ENCODE data around the gene PLCXD1. TPM values are rescaled to one million over a fixed set of nuclear protein-coding genes. Genes with fewer than 3 reads are reported as not detected.

PLCXD1 gene
- total and polyA plus RNA-seq, 7 donors: 2.5 to 29.8 (median 5.1) TPM

DNA sequence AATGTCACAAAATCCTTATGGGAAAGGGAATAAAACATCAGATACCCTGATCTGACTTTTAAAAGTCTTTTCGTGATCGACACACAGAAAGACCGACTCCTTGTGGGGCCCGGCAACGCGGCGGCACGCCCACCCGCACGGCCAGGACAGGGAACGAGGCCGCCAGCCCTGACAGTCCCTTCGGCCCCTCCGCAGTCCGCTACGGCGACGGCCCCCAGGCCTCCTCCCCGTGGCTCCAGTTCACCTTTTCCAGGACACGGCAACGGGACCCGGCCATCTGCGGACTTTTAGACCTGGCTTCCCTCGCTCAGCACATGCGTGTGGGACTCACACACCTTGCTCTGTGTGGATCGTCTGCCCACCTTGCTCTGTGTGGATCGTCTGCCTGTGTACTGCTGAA lies 71.0 kb downstream of the PLCXD1 start:
- no peaks in the 10 kb centered on the region for H3K9me3 ChIP-seq
- intact Hi-C loops (cut with DNase I): no loop called here
- TF ChIP-seq POLR2A (IDR thresholded peaks at IDR 0.05): no peak
- no peak for TF ChIP-seq POLR2AphosphoS5 (IDR thresholded peaks at IDR 0.05)
- no peak for TF ChIP-seq EP300 (IDR thresholded peaks at IDR 0.05)
- TF ChIP-seq, protein P1, sequence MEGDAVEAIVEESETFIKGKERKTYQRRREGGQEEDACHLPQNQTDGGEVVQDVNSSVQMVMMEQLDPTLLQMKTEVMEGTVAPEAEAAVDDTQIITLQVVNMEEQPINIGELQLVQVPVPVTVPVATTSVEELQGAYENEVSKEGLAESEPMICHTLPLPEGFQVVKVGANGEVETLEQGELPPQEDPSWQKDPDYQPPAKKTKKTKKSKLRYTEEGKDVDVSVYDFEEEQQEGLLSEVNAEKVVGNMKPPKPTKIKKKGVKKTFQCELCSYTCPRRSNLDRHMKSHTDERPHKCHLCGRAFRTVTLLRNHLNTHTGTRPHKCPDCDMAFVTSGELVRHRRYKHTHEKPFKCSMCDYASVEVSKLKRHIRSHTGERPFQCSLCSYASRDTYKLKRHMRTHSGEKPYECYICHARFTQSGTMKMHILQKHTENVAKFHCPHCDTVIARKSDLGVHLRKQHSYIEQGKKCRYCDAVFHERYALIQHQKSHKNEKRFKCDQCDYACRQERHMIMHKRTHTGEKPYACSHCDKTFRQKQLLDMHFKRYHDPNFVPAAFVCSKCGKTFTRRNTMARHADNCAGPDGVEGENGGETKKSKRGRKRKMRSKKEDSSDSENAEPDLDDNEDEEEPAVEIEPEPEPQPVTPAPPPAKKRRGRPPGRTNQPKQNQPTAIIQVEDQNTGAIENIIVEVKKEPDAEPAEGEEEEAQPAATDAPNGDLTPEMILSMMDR (IDR thresholded peaks at IDR 0.05): no peak
- WGBS, 2 donors: 96 to 97% methylated on average over 27 of the region's 27 CpGs
- no peak for DNase-seq
- H3K4me1 ChIP-seq: no peaks in the 10 kb centered on the region
- H3K27ac ChIP-seq: no peak overlapping the region
- H3K36me3 ChIP-seq: no peaks in the 10 kb centered on the region
- no peaks in the 10 kb centered on the region for H3K27me3 ChIP-seq
- no peak overlapping the region for H3K4me3 ChIP-seq

DNA sequence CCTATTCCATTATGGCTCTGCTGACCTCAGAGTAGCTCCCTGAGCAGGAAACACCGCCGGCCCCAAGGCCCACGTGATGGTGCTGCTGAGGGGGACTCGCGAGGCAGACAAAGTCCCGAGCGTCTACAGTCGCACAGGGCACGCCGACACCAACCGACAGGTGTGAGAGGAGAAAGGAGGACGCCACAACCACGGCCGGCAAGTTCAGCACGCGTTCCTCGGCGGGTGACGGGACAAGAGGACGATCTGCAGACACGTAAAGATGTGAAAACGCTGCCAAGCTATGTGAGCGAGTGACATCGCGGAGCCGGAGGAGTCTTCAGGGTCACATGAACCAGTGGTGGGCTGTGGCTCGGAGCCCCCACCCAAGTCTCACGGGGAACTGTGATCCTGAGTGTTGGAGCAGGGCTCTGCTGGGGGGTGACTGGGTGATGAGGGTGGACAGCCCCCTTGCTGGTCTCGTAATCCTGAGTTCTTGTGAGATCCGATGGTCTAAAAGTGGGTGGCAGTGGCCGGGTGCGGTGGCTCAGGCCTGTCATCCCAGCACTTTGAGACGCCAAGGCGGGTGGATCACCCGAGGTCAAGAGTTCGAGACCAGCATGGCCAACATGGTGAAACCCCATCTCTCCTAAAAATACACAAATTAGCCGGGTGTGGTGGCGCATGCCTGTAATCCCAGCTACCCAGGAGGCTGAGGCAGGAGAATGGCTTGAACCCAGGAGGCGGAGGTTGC lies 71.6 kb downstream of the PLCXD1 start:
- peak; percentile 53 for DNase-seq
- WGBS, 2 donors: 96 to 97% methylated on average over 39 of the region's 39 CpGs
- no peak overlapping the region for H3K27ac ChIP-seq
- intact Hi-C loops (cut with DNase I): no loop called here
- H3K4me1 ChIP-seq: no peaks in the 10 kb centered on the region
- H3K9me3 ChIP-seq: no peaks in the 10 kb centered on the region
- no peak for TF ChIP-seq POLR2A (IDR thresholded peaks at IDR 0.05)
- TF ChIP-seq EP300 (IDR thresholded peaks at IDR 0.05): no peak
- TF ChIP-seq, protein P1 (IDR thresholded peaks at IDR 0.05): no peak
- TF ChIP-seq POLR2AphosphoS5 (IDR thresholded peaks at IDR 0.05): no peak
- H3K4me3 ChIP-seq: no peak overlapping the region
- no peaks in the 10 kb centered on the region for H3K36me3 ChIP-seq
- H3K27me3 ChIP-seq: no peaks in the 10 kb centered on the region

Other genes starting within 250 kb of the PLCXD1 start
- 10 to 100 TPM; 22.4 to 40.3 (median 30.9) TPM for gene GTPBP6, start 37.4 kb downstream of the PLCXD1 start, total RNA-seq
- gene GTPBP6, start 37.4 kb downstream of the PLCXD1 start, polyA plus RNA-seq: 10 to 100 TPM; 36.0 to 65.8 (median 36.5) TPM
- gene PPP2R3B, start 105.5 kb downstream of the PLCXD1 start, total RNA-seq: 10 to 100 TPM in 1 of 4 donors, 1 to 10 TPM in 3; 3.2 to 16.1 (median 6.6) TPM
- 10 to 100 TPM in 1 of 3 donors, 1 to 10 TPM in 2; 2.1 to 13.3 (median 5.4) TPM for gene PPP2R3B, start 105.5 kb downstream of the PLCXD1 start, polyA plus RNA-seq